ENCODE measurements around the gene PSIP1. TPM values are rescaled to one million over a fixed set of nuclear protein-coding genes. Genes with fewer than 3 reads are reported as not detected.

The PSIP1 gene
- total RNA-seq, 1 experiment from 2014 or later = 99.1 TPM

DNA sequence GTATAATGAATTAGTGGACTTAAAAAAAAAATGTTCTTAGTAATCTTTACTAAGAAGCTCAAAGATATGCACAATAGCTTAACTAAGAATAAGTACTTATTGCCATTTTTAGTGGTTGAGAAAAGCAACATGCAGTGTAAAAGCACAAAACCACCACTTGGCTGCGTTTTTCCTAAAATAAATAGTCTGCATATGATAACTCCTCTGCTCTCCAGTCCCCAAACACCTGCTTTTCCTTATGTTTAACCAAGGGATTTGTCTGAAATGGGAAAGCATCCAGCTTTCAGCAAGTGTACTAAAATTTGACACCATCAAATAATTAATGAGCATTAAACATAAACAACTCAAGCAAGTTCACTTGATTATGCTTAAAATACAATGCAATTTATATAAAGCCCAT, 41.4 kb downstream of the PSIP1 start (continued):
- TF ChIP-seq ZFX (IDR thresholded peaks at IDR 0.05) (no peak), SIN3A (IDR thresholded peaks at IDR 0.05; ENCODE audit: low read depth) (no peak), POLR2A (IDR thresholded peaks at IDR 0.05; ENCODE audit: borderline replicate concordance, extremely low read depth, insufficient read depth, insufficient read length) (no peak), ELF1 (IDR thresholded peaks at IDR 0.05; ENCODE audit: borderline replicate concordance, low read depth) (no peak)

- Histone ChIP-seq H3K9ac (ENCODE audit: low read length) (no peak overlapping the region), H3K79me2 (ENCODE audit: insufficient read depth, low read length) (no peaks in the 10 kb centered on the region), H3K36me3 (ENCODE audit: control insufficient read depth in 1 of 2, insufficient read depth in 2 of 2, low read length in 2 of 2) (peaks cover 27 to 39% of the 10 kb centered on the region in 2 experiments; a peak in 3 of 4 replicates), H4K20me1 (ENCODE audit: insufficient read depth) (peaks cover 9% of the 10 kb centered on the region; the same call in 1 of the 2 replicates), H3K27me3 (ENCODE audit: insufficient read depth, low read length) (no peaks in the 10 kb centered on the region), H2AFZ (ENCODE audit: low read depth, low read length, poor library complexity, severe bottlenecking) (no peak overlapping the region), H3K4me2 (ENCODE audit: low read length) (no peak overlapping the region), H3K4me1 (ENCODE audit: control insufficient read depth in 1 of 2, insufficient read depth in 2 of 2, low read length in 2 of 2) (no peaks in the 10 kb centered on the region), H3K27ac (ENCODE audit: low read depth, low read length) (no peak overlapping the region), H3K9me3 (ENCODE audit: control insufficient read depth in 1 of 2, insufficient read depth in 1 of 2, low read depth in 1 of 2, low read length in 2 of 2) (no peaks in the 10 kb centered on the region), H3K9me2 (ENCODE audit: insufficient read depth) (no peaks in the 10 kb centered on the region), H3K4me3 (replicated peaks in 1 of 2; ENCODE audit: low read depth in 1 of 2, low read length in 2 of 2) (no peak overlapping the region)
- no TSS peak for BruUV-seq (replicated peaks)
- ChIA-PET POLR2A (no interaction called here), RAD21 (ENCODE audit: low non-redundant PET in 1 of 2, low total read pairs in 2 of 2, uncharacterized antibody in 2 of 2, unreplicated experiment in 2 of 2) (no interaction called here), CTCF (no interaction called here)
- intact Hi-C loops (cut with micrococcal nuclease) = no loop called here
- TF ChIP-seq CEBPB (IDR thresholded peaks at IDR 0.05; ENCODE audit: low read depth) (no peak), ZNF274 (IDR thresholded peaks at IDR 0.05; ENCODE audit: low read depth, low read length) (no peak), EGR1 (IDR thresholded peaks at IDR 0.05; ENCODE audit: low read depth) (no peak), MAX (IDR thresholded peaks at IDR 0.05) (no peak), EZH2 (IDR thresholded peaks at IDR 0.05) (no peak), SRF (IDR thresholded peaks at IDR 0.05; ENCODE audit: low read depth) (no peak), FOSL1 (IDR thresholded peaks at IDR 0.05; ENCODE audit: low read depth) (no peak), JUND (IDR thresholded peaks at IDR 0.05) (no peak), TCF7L2 (IDR thresholded peaks at IDR 0.05; ENCODE audit: borderline replicate concordance, extremely low read depth, insufficient read depth, insufficient read length) (no peak)
- TF ChIP-seq, protein P1, sequence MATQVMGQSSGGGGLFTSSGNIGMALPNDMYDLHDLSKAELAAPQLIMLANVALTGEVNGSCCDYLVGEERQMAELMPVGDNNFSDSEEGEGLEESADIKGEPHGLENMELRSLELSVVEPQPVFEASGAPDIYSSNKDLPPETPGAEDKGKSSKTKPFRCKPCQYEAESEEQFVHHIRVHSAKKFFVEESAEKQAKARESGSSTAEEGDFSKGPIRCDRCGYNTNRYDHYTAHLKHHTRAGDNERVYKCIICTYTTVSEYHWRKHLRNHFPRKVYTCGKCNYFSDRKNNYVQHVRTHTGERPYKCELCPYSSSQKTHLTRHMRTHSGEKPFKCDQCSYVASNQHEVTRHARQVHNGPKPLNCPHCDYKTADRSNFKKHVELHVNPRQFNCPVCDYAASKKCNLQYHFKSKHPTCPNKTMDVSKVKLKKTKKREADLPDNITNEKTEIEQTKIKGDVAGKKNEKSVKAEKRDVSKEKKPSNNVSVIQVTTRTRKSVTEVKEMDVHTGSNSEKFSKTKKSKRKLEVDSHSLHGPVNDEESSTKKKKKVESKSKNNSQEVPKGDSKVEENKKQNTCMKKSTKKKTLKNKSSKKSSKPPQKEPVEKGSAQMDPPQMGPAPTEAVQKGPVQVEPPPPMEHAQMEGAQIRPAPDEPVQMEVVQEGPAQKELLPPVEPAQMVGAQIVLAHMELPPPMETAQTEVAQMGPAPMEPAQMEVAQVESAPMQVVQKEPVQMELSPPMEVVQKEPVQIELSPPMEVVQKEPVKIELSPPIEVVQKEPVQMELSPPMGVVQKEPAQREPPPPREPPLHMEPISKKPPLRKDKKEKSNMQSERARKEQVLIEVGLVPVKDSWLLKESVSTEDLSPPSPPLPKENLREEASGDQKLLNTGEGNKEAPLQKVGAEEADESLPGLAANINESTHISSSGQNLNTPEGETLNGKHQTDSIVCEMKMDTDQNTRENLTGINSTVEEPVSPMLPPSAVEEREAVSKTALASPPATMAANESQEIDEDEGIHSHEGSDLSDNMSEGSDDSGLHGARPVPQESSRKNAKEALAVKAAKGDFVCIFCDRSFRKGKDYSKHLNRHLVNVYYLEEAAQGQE (IDR thresholded peaks at IDR 0.05; ENCODE audit: low read depth) = no peak
- no peak for ATAC-seq
- no peak for DNase-seq (ENCODE audit: low read depth, low spot score)
Observed at GRCh38 chr9:15468145-15468544, 42.6 kb downstream of the PSIP1 start.
